ENCODE results near the gene ZNF652.

DNA sequence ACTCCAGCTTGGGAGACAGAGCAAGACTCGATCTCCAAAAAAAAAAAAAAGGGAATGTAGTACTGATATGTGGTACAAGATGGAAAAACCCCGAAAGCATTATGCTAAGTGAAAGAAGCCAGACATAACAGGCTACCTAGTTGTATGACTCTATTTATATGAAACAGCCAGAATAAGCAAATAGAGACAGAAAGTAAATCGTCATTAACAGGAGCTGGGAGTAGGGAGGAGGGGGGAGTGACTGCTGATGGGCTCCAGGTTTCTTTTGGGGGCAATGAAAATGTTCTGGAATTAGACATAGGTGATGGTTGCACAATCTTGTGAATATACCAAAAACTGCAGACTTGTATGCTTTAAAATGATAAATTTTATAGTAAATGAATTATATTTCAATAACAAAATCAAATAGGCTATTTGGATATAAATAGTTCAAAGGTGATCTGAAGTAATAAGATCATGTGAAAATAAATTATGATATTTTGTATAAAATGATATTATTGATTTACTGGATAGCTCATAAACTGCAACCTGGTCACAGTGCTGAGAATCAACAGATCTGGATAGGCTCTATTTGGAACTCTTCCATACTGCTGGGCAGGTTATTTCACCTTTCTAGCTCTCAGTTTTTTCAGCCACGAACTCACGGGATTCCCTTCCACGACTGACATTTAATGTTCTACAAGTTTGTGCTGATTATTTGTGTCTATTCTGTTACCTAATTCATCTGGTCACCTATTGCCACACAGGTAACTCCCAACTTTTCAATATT is 27.1 kb downstream of the ZNF652 start:
- TF ChIP-seq, protein P1, sequence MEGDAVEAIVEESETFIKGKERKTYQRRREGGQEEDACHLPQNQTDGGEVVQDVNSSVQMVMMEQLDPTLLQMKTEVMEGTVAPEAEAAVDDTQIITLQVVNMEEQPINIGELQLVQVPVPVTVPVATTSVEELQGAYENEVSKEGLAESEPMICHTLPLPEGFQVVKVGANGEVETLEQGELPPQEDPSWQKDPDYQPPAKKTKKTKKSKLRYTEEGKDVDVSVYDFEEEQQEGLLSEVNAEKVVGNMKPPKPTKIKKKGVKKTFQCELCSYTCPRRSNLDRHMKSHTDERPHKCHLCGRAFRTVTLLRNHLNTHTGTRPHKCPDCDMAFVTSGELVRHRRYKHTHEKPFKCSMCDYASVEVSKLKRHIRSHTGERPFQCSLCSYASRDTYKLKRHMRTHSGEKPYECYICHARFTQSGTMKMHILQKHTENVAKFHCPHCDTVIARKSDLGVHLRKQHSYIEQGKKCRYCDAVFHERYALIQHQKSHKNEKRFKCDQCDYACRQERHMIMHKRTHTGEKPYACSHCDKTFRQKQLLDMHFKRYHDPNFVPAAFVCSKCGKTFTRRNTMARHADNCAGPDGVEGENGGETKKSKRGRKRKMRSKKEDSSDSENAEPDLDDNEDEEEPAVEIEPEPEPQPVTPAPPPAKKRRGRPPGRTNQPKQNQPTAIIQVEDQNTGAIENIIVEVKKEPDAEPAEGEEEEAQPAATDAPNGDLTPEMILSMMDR (IDR thresholded peaks at IDR 0.05; ENCODE audit: poor library complexity, severe bottlenecking) = no peak
- TF ChIP-seq EZH2 (IDR thresholded peaks at IDR 0.05; ENCODE audit: borderline replicate concordance, insufficient read depth, low read length, poor library complexity, severe bottlenecking) (no peak), EP300 (conservative IDR thresholded peaks at IDR 0.05; ENCODE audit: poor library complexity, severe bottlenecking) (no peak)

All from neural cell (in vitro differentiated cells).